Thymus (tissue), 11 donors: ENCODE results near the gene CAD. TPM values are rescaled to one million over a fixed set of nuclear protein-coding genes. Genes with fewer than 3 reads are reported as not detected.

Experiments
- DNase-seq, 9 donors: peaks; one replicate each; pipeline ENCODE4 v3.0.0-alpha.2; 2013; ENCODE audit warnings: low spot score in 9 of 9, low read depth in 6 of 9, missing footprints in 1 of 9
- H3K27ac ChIP-seq, 2 donors: one replicate each; pipeline ENCODE4 v1.5.1; 2013; ENCODE audit warnings: control low read depth in 1 of 2, low read depth in 1 of 2, low read length in 1 of 2, mild to moderate bottlenecking in 1 of 2, moderate library complexity in 1 of 2
- H3K27me3 ChIP-seq, 2 donors: one replicate each; pipeline ENCODE4 v1.5.1; 2013; ENCODE audit warnings: low read length in 1 of 2; ENCODE audit not compliant: control insufficient read depth in 2 of 2, insufficient read depth in 1 of 2
- H3K36me3 ChIP-seq, 2 donors: one replicate each; pipeline ENCODE4 v1.5.1; 2013; ENCODE audit warnings: low read length in 1 of 2, mild to moderate bottlenecking in 1 of 2, moderate library complexity in 1 of 2; ENCODE audit not compliant: control insufficient read depth in 2 of 2, insufficient read depth in 2 of 2
- H3K4me1 ChIP-seq, 2 donors: one replicate each; pipeline ENCODE4 v1.5.1; 2013; ENCODE audit warnings: low read length in 2 of 2; ENCODE audit not compliant: control insufficient read depth in 2 of 2, insufficient read depth in 2 of 2
- H3K4me3 ChIP-seq, 2 donors: one replicate each; pipeline ENCODE4 v1.5.1; 2013; ENCODE audit warnings: low read length in 2 of 2, control low read depth in 1 of 2, mild to moderate bottlenecking in 1 of 2
- H3K9me3 ChIP-seq, 2 donors: one replicate each; pipeline ENCODE4 v1.5.1; 2013; ENCODE audit warnings: low read length in 1 of 2, mild to moderate bottlenecking in 1 of 2; ENCODE audit not compliant: control insufficient read depth in 2 of 2, insufficient read depth in 1 of 2
- WGBS: extraction: QIAGEN DNeasy Blood & Tissue Kit; methylation state at CpG from one replicate; pipeline ENCODE4 v1.1.7; 2013; 5-methylcytosine and 5-hydroxymethylcytosine counted together
- polyA plus RNA-seq: library from polyadenylated mRNA; stranded (reverse); fragments of 200-250 nt; gene quantifications from one replicate; pipeline ENCODE4 v1.2.3, GENCODE V29; 2013
- total RNA-seq: library from RNA; stranded (reverse); fragments of 120-200 nt; gene quantifications from one replicate; pipeline ENCODE4 v1.2.4, GENCODE V29; 2013
- donor health status: healthy.

Gene CAD
- total and polyA plus RNA-seq, 2 donors = 14.8 to 18.6 TPM

DNA sequence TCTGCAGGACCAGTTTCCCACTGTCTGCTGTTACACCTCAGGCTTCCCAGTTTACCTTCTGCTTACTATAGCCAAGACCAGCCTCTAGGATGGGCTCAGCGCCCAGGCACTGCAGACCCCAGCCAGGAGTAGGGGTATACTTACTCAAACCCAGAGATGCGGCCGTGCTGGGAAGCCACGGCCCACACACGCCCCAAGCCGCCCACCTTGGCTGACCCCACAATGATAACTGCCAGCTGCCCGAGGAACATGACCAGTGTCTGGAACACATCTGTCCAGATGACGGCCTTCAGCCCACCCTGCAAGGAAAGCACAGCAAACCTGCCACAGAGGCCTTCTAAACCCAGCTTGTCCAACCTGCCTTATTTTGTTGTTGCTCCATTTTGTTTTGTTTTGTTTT, 12.0 kb upstream of the CAD start:
- no peaks in the 10 kb centered on the region for H3K9me3 ChIP-seq
- no peak overlapping the region for H3K4me3 ChIP-seq
- peaks cover 61 to 73% of the 10 kb centered on the region in 2 donors for H3K36me3 ChIP-seq
- 92% methylated on average over 8 of the region's 8 CpGs for WGBS
- H3K27ac ChIP-seq = no peak overlapping the region
- peaks cover 0 to 7% of the 10 kb centered on the region in 2 donors for H3K4me1 ChIP-seq
- DNase-seq = no peak
- no peaks in the 10 kb centered on the region for H3K27me3 ChIP-seq

DNA sequence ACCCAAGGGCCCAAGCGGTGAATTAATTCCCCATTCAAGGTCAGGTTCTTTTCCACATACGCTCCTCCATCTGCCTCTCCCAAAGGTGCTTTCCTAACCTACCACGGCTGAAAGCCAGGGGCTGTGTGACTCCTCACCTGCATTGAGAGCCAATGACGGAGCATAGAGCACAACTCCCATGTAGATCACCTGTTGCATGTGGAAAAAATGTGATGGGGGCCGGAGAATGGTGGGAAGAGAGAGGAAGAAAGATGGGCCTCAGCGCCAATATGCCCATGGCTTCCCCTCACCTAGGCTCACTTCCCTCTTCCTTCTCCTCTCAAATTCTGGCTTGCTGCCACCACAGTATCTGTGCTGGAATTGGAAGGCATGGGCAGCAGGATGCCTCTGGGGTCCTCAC, 10.8 kb upstream of the CAD start:
- H3K9me3 ChIP-seq = no peaks in the 10 kb centered on the region
- no peaks in the 10 kb centered on the region for H3K27me3 ChIP-seq
- 98% methylated on average over 6 of the region's 6 CpGs for WGBS
- peaks cover 0 to 12% of the 10 kb centered on the region in 2 donors for H3K4me1 ChIP-seq
- H3K36me3 ChIP-seq = peaks cover 51 to 70% of the 10 kb centered on the region in 2 donors
- DNase-seq = no peak
- H3K4me3 ChIP-seq = no peak overlapping the region
- H3K27ac ChIP-seq = no peak overlapping the region

DNA sequence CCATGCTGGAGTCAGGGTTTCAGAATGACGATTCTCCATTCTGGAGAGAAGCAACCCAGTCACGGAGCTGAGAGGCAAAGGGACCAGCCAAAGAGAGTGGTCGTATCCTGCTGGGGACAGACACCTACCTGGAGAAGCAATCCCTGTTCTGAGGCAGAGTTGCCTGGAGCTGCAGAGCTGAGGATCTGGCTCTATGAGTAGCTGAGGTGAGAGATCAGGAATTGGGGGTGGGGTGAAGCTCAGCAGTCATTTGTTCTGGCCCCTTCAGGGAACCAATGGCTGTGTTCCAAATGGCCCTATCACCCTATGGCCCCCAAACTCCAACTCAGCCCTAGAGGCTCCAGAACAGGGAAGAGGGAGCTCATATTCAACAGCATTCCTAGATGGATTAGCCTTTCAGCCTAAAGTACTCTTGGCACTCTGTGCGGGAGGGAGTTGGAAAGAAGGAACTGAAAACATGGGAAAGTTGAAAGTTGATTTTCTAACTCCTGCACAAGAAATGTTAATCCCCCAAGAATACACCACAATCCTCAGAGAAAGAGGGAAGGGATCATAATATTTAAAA, 8.6 kb upstream of the CAD start:
- Histone ChIP-seq H3K36me3 (peaks cover 42 to 57% of the 10 kb centered on the region in 2 donors), H3K9me3 (no peaks in the 10 kb centered on the region), H3K4me1 (peaks cover 6 to 21% of the 10 kb centered on the region in 2 donors), H3K27ac (no peak overlapping the region), H3K4me3 (no peak overlapping the region), H3K27me3 (no peaks in the 10 kb centered on the region)
- 99% methylated on average over 4 of the region's 4 CpGs for WGBS
- DNase-seq = no peak

DNA sequence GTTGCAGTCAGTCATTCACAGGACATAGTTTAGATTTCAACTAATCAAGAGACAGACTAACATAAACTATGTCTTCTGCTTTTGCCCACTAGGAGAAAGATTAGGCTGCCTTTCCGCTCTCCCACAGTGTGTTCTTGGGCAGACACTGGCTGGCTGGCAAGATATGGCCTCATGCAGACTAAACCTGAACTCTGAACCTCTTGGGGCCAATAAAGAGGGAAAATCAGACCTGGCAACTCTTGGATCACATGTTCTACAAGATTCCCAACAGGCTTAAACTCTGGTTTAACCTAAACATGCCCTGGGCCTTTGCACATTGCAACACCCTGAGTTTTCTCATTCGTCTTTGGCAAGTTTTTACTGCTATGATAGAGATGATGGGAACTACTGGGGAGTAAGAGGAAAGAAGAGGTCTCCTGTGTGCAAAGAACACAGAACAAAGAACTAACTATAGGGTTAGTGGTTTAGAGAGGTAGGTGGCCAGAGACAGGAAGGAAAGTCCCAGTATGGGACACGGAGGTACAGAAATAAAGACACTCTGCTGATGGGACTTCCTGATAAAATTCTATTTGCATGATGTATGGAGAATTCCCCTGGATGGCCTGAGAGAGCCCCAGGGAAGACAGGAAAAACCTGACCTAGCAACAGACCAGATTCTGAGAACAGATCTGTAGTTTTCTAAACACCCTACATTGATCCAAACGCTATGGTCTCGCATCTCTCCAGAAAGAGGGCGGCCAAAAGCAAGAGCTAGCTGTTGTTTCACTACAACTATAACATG, 7.4 kb upstream of the CAD start:
- no peak for DNase-seq
- Histone ChIP-seq H3K36me3 (peaks cover 29 to 50% of the 10 kb centered on the region in 2 donors), H3K4me3 (no peak overlapping the region), H3K27ac (no peak overlapping the region), H3K9me3 (no peaks in the 10 kb centered on the region), H3K4me1 (peaks cover 6 to 23% of the 10 kb centered on the region in 2 donors), H3K27me3 (no peaks in the 10 kb centered on the region)
- 87% methylated on average over 6 of the region's 6 CpGs for WGBS

DNA sequence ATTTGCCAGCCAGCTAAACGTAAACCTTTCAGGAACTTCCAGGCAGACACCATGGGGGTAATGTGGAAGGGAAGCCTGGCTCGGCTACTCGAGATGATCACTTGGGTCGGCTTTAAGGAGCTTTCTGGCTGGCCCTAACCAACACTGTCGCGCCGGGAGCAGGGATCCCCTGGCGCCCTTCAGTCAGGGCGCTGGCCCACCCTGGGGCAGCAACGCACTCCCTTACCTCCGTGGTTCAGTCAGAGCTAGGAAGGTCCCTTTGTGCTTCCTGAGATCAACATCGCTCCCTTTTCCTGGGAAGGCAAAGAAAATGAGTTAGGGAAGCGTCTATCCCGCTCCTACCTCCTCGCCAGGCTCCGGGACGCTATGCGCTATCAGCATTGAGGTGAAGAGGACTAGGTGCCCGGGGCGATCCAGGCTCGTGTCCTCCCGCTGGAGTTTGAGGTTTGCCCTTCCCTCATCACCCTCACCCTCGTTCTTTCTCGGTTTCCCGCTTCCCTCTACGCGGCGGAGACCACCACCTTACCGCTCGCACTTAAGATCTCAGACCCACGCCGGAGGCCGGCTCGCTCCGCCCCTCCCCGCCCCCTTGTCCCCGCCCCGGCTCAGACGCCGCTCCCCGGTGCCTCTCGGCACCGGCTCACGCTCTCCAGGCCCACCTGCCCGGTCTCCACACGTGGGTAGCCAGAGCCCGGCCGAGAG, 5.8 kb upstream of the CAD start:
- Histone ChIP-seq H3K4me1 (peaks cover 6 to 23% of the 10 kb centered on the region in 2 donors), H3K4me3 (peak overlapping the region; percentile 68 to 94), H3K9me3 (no peaks in the 10 kb centered on the region), H3K36me3 (peaks cover 17 to 46% of the 10 kb centered on the region in 2 donors), H3K27me3 (no peaks in the 10 kb centered on the region), H3K27ac (peak overlapping the region in 1 of 2 donors; percentile 77)
- DNase-seq = peak in 2 of 9 donors; percentile 7 to 30
- 4% methylated on average over 48 of the region's 48 CpGs for WGBS

DNA sequence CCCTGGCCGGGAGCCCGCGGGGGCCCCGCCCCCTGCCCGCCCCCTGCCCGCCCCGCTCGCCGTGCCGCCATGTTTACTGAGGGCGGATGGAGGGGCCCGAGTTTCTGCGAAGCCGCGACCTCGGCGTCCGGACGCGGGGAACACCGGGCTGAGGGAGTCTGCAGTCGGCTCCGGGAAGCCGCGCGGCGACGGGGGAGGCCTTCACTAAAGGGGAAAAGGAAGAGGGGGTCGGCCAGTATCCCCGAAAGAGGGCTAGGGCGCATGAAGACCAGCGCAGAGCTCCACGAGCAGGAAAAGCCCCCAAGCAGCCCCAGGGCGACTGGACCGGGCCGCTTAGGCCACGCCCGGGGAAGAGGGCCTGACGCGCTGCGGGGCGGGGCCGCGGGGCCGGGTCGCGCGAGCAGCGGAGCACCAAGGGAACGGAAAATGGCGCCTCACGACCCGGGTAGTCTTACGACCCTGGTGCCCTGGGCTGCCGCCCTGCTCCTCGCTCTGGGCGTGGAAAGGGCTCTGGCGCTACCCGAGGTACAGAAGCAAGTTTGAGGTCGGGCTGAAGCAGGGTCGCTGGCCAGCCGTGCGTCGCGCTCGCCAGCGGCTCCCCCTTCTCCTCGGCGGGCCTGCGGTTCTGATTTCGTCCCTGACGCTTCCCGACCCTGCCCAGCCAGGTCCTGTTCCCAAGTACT, 5.1 kb upstream of the CAD start, which contains the start of the genes ATRAID and SLC5A6:
ATRAID (plus strand) TSS at position 99 of the 683 bp plus-strand sequence; CDS start at position 427, 328 bp downstream.
SLC5A6 (minus strand) TSS at position 326 of the 683 bp plus-strand sequence. CDS start 4,618 bp downstream, outside the sequence.
- Histone ChIP-seq H3K9me3 (no peaks in the 10 kb centered on the region), H3K27ac (peak within 1 kb of the TSS; percentile 97 to 98), H3K36me3 (peaks cover 14 to 39% of the 10 kb centered on the region in 2 donors), H3K27me3 (no peaks in the 10 kb centered on the region), H3K4me1 (peaks cover 6 to 27% of the 10 kb centered on the region in 2 donors), H3K4me3 (peak within 1 kb of the TSS; percentile 68 to 94)
- DNase-seq = peak; percentile 74 to 95 (median 87)
- WGBS = under 1% methylated on average over 73 of the region's 73 CpGs

DNA sequence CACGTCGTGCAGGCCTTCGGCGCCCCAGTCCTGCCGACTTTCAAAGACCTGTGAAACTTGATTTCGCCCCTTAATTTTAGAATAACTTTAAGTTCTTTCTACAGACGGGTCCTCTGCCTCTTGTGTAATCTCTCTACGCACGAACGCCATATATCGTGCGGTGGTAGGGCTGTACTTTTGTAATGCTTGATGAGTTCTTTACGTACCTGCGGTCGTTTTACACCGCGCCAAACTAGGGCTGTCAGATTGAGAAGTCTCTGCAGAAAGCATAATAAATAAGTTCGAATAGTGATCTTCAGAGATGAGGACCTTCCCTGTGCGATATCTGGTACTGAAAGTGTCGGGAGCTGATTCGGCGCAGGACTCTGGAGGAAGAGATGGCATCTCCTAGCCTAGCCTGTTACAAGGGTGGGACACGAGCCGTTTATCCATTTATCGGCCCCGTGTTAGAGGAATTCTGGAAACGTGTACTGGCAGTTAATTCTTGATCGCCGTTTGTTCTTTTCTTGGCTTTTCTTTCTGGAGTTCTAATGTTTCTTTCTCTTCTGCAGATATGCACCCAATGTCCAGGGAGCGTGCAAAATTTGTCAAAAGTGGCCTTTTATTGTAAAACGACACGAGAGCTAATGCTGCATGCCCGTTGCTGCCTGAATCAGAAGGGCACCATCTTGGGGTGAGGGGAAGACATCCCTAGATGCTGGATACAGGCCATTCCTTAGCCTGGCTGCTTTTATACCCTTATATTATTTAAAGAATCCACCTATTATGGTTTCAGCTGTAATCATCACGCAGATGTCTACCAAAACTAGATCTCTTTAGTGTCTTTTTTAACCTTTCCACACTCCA, 4.3 kb upstream of the CAD start:
- peaks cover 8 to 32% of the 10 kb centered on the region in 2 donors for H3K4me1 ChIP-seq
- H3K9me3 ChIP-seq = no peaks in the 10 kb centered on the region
- peak overlapping the region; percentile 68 to 94 for H3K4me3 ChIP-seq
- no peaks in the 10 kb centered on the region for H3K27me3 ChIP-seq
- DNase-seq = peak in 2 of 9 donors; percentile 54 to 65
- peak overlapping the region; percentile 97 to 98 for H3K27ac ChIP-seq
- peaks cover 7 to 32% of the 10 kb centered on the region in 2 donors for H3K36me3 ChIP-seq
- 11% methylated on average over 34 of the region's 34 CpGs for WGBS

DNA sequence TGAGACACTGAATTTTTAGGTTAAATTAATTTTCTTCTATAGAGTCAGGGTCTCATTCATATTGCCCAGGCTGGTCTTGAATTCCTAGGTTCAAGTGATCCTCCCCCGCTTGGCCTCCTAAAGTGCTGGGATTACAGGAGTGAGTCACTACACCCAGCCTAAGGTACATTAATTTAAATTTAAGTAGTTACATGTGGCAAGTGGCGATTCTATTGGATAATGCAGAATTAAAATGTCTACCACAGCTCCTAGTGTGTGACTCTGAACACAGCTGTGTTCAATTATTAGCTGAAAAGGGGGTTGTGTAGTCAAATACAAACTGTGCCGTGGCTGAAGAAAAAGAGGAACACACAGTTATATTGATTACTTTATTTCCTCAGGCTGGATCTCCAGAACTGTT, 2.2 kb upstream of the CAD start:
- WGBS = 97% methylated on average over 3 of the region's 3 CpGs
- no peaks in the 10 kb centered on the region for H3K27me3 ChIP-seq
- peaks cover 11 to 33% of the 10 kb centered on the region in 2 donors for H3K4me1 ChIP-seq
- H3K4me3 ChIP-seq = no peak overlapping the region
- no peak for DNase-seq
- peaks cover 4 to 24% of the 10 kb centered on the region in 2 donors for H3K36me3 ChIP-seq
- no peak overlapping the region for H3K27ac ChIP-seq
- H3K9me3 ChIP-seq = no peaks in the 10 kb centered on the region
